Motor neuron (in vitro differentiated cells): Measurements from ENCODE around the gene XRN1. TPM values are rescaled to one million over a fixed set of nuclear protein-coding genes. Genes with fewer than 3 reads are reported as not detected.
"Not testable (repeated sequence)": the region's sequence is repeated elsewhere in the genome, so short reads cannot be mapped to it uniquely, and the experiment has no call there.

Source experiments
- ATAC-seq, 8 experiments: fragments of 200-7000 bp; cut with Tn5 transposase; replicated peaks in 6 of 8; 2 replicates each; pipeline ENCODE4 v1.8.0; 2021; ENCODE audit warnings: mild to moderate bottlenecking in 8 of 8, moderate library complexity in 8 of 8
- H3K27ac ChIP-seq, 2 donors: fragments of 250-450 bp; sonication (Bioruptor Pico); 2 replicates each; pipeline ENCODE4 v1.9.0; 2021; ENCODE audit warnings: antibody characterized with exemption in 2 of 2, mild to moderate bottlenecking in 2 of 2, moderate library complexity in 1 of 2
- H3K4me1 ChIP-seq, 2 donors: fragments of 250-450 bp; sonication (Bioruptor Pico); replicated peaks in 1 of 2; 2 replicates each; pipeline ENCODE4 v1.6.1; 2021; ENCODE audit warnings: antibody characterized with exemption in 2 of 2, mild to moderate bottlenecking in 2 of 2, moderate library complexity in 1 of 2
- H3K4me3 ChIP-seq, 5 donors: fragments of 250-450 bp; sonication (Bioruptor Pico); 2 replicates each; pipeline ENCODE4 v1.9.0; 2021; ENCODE audit warnings: antibody characterized with exemption in 5 of 5, mild to moderate bottlenecking in 5 of 5, moderate library complexity in 4 of 5
- WGBS, 10 experiments: fragments of 450-650 bp; shearing (Covaris generic); methylation state at CpG; one replicate each; pipeline ENCODE4 v1.0.0; 2022; 5-methylcytosine and 5-hydroxymethylcytosine counted together
- in situ Hi-C, 9 experiments: fragments of 400-800 bp; cut with MboI; loops; one replicate each; pipeline ENCODE4 v1.15.0; 2021; ENCODE audit warnings: low sequenced_read_pairs in 9 of 9, low pct_unique_long_range_greater_than_20kb in 2 of 9; ENCODE audit not compliant: unreplicated experiment in 9 of 9
- total RNA-seq, 8 experiments: library from RNA; unstranded; fragments of 300-600 nt; gene quantifications; 2 replicates each; pipeline versions ENCODE4 v1.2.3 to v1.2.4, GENCODE V29; 2022

XRN1 gene
- total RNA-seq, 8 experiments from 2014 or later = 19.3 to 82.4 (median 30.2) TPM

DNA sequence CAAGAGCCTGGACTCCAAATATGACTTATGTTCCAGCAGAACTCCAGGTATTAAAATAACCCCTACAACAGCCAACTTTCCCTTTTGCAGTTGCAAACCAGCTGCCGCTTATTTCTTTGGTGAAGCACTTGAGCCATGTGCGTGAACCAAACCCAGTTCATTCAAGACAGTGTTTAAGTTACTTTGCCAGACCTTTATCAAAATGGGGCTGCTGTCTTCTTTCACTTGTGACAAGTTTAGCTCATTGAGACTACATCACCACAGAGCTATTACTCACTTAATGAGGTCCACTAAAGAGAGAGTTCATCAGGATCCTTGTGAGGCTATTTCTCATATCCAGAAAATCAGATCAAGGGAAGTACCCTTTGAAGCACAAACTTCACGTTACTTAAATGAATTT lies 2.4 kb upstream of the XRN1 start:
- H3K4me1 ChIP-seq = peaks cover 8 to 10% of the 10 kb centered on the region in 2 donors
- no peak overlapping the region for H3K4me3 ChIP-seq
- 25 to 100% (median 100%) methylated on average over 1 to 3 of the region's 3 CpGs; no CpG with 5 or more reads in 2 of the 10 experiments for WGBS, 10 experiments
- in situ Hi-C loops = no loop called here
- no peak overlapping the region for H3K27ac ChIP-seq
- ATAC-seq = no peak

DNA sequence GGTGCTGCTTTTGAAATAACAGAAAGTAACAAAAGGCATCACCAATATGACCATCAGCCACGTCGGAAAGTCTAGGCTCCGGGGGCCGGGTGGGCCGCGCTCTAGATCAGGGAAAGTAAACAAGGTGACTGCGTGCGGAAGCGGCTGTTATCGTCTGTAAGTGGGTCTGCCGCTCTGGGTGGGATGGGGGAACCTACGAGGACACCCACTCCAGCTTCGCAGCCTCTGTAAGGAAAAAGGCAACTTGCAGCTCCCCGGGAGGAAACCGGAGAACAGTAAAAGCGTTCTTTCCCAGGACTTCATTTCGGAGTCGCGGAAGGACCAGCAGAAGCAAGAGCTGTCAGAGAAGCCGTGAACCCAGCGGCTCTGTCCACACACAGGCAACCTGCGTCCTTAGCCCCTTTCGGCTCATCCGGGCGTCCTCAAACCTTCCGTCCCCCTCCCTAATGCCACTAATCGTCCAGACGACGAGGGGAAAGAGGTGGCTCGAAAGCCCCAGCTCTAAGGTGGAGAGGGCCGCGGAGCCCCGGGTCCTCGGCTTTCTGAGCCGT lies 461 bp downstream of the XRN1 start:
- in situ Hi-C loops = no loop called here
- H3K27ac ChIP-seq = peak overlapping the region; percentile 85 to 89
- H3K4me3 ChIP-seq = peak overlapping the region; percentile 71 to 97 (median 92)
- H3K4me1 ChIP-seq = peaks cover 8 to 10% of the 10 kb centered on the region in 2 donors
- ATAC-seq = peak; percentile 42 to 64 (median 62)
- WGBS, 10 experiments = 0 to 10% (median 0%) methylated on average over 1 to 21 of the region's 35 CpGs; no CpG with 5 or more reads in 2 of the 10 experiments

DNA sequence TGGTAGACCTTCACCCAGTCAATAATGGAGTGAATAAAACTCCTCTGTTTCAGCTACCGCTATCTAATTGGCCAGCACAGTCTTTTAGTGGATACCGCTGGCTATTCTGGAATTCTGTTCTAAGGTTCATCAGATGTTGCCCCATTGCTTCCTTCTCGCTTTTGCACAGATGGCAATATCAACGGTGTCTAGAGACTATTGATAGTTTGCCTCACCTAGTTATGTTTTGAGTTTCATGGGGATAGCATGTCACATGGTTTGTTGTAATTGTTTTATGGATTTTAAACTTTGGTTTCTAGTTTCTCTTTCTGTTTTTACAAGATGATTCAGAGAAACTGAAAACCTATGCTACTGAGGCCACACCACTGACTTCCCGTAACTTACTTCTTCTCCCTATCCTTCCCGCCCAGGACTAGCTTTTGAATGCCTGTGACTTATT lies 2.0 kb downstream of the XRN1 start:
- H3K4me1 ChIP-seq = peaks cover 8 to 10% of the 10 kb centered on the region in 2 donors
- H3K27ac ChIP-seq = no peak overlapping the region
- peak in 2 of 8 experiments; percentile 18 to 39 for ATAC-seq
- WGBS, 10 experiments = 35 to 100% (median 87%) methylated on average over 1 to 6 of the region's 6 CpGs
- peak overlapping the region in 2 of 5 donors; percentile 92 to 95 for H3K4me3 ChIP-seq
- in situ Hi-C loops = no loop called here

DNA sequence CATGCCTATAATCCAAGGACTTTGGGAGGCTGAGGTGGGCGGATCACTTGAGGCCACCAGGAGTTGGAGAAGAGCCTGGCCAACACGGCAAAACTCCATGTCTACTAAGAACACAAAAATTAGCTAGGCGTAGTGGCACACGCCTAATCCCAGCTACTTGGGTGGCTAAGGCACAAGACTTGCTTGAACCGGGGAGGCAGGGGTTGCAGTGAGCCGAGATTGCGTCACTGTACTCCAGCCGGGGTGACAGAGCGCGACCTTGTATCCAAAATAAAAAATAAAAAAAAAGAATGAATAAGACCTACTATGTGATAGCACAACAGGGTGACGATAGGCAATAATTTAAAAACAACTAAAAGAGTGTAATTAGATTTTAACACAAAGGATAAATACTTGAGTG lies 3.5 kb downstream of the XRN1 start:
- no peak overlapping the region for H3K4me3 ChIP-seq
- no peak for ATAC-seq
- WGBS, 10 experiments = 86 to 100% (median 99%) methylated on average over 1 to 11 of the region's 11 CpGs; no CpG with 5 or more reads in 1 of the 10 experiments

DNA sequence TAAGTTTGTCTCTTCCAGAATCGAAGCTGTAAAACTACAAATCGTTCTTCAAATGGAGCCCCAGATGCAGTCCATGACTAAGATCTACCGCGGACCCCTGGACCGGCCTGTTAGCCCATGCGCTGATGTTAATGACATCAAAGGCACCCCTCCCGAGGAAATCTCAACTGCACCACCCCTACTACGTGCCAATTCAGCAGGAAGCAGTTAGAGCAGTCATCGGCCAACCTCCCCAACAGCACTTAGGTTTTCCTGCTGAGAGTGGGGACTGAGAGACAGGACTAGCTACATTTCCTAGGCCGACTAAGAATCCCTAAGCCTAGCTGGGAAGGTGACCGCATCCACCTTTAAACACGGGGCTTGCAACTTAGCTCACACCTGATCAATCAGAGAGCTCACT lies 4.8 kb downstream of the XRN1 start:
- WGBS, 10 experiments = 100% methylated on average over 1 of the region's 12 CpGs; no CpG with 5 or more reads in 8 of the 10 experiments
- H3K27ac ChIP-seq, ATAC-seq, in situ Hi-C loops, H3K4me3 ChIP-seq: not testable (repeated sequence)
- peaks cover 8 to 10% of the 10 kb centered on the region in 2 donors for H3K4me1 ChIP-seq

More for the DNA sequence above, 3.5 kb downstream of the XRN1 start:
- Histone ChIP-seq H3K4me1 (peaks cover 8 to 10% of the 10 kb centered on the region in 2 donors), H3K27ac (no peak overlapping the region)
- in situ Hi-C loops = no loop called here

DNA sequence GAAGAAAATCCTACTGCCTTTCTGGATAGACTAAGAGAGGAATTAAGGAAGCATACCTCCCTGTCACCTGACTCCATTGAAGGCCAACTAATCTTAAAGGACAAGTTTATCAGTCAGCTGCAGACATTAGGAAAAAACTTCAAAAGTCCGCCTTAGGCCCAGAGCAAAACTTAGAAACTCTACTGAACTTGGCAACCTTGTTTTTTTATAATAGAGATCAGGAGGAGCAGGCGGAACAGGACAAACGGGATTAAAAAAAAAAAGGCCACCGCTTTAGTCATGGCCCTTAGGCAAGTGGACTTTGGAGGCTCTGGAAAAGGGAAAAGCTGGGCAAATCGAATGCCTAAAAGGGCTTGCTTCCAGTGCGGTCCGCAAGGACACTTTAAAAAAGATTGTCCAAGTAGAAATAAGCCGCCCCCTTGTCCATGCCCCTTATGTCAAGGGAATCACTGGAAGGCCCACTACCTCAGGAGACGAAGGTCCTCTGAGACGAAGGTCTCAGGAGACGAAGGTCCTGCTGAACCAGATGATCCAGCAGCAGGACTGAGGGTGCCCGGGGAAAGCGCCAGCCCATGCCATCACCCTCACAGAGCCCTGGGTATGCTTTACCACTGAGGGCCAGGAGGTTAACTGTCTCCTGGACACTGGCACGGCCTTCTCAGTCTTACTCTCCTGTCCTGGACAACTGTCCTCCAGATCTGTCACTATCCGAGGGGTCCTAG lies 8.2 kb downstream of the XRN1 start:
- ATAC-seq, H3K27ac ChIP-seq, H3K4me1 ChIP-seq, H3K4me3 ChIP-seq, in situ Hi-C loops: not testable (repeated sequence)
- 75 to 100% (median 95%) methylated on average over 2 to 7 of the region's 15 CpGs for WGBS, 10 experiments

DNA sequence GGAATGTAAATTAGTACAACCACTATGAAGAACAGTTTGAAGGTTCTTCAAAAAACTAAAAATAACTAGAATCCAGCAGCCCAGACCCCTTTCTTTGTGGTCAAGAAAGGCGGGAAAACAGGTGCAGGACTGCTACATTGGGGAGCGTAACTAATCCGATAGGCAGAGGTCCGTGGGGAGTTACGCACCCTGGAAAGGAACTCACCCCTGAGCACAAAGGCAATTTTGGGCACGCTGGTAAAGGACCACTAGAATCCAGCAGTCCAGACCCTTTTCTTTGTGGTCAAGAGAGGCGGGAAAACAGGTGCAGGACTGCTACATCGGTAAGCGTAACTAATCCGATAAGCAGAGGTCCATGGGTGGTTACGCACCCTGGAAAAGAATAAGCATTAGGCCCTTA lies 9.7 kb downstream of the XRN1 start:
- H3K4me1 ChIP-seq, H3K4me3 ChIP-seq, H3K27ac ChIP-seq, ATAC-seq, in situ Hi-C loops: not testable (repeated sequence)
- 83 to 100% (median 100%) methylated on average over 1 to 10 of the region's 11 CpGs; no CpG with 5 or more reads in 3 of the 10 experiments for WGBS, 10 experiments

DNA sequence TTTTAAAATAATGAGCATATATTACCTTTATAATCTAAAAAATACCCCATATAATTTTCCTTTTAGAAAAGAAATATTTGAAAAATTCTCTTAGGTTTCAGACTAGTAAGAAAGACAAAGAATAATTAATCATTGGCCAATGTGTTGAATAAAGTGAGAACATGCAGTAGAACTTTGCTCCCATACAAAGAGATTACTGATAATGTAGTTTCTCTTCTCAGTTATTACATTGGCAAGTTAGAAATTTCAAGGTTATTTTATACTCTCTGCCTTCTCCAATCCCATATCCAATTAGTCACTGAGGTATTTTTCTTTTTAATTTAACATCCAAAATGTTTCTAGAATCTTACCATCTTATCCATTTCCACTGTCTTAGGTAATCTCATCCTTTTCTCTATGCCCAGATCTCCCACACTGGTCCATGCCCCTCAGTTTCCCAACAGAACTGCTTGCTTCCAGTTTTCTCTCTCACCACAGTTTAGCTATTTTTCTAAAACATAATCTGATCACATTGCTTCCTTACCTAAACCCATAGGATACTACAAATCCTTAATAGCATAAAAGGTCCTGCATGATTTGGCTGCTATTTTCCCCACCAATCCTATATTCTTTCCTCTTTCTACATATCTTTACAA lies 10.8 kb downstream of the XRN1 start:
- no peak for ATAC-seq
- Histone ChIP-seq H3K27ac (no peak overlapping the region), H3K4me1 (no peaks in the 10 kb centered on the region), H3K4me3 (no peak overlapping the region)
- in situ Hi-C loops = no loop called here

DNA sequence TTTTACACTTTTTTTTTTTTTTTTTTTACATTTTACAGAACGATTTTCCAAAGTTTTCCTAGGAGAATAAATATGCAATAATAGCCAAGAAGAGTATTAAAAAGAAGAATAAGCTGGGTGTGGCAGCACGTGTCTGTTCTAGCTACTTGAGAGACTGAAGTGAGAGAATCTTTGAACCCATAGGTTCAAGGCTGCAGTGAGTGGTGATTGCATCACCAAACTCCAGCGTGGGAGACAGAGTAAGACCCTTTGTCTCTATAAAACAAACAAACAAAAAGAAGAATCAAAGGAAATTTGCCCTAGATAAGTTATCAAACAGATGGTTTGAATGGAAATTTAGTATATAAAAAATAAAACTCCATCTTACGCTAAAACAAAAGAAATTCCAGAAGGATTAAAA lies 13.3 kb downstream of the XRN1 start:
- WGBS, 10 experiments = 62 to 85% (median 78%) methylated on average over 3 to 4 of the region's 4 CpGs
- in situ Hi-C loops = no loop called here
- H3K4me3 ChIP-seq = no peak overlapping the region
- no peaks in the 10 kb centered on the region for H3K4me1 ChIP-seq
- H3K27ac ChIP-seq = no peak overlapping the region
- no peak for ATAC-seq

DNA sequence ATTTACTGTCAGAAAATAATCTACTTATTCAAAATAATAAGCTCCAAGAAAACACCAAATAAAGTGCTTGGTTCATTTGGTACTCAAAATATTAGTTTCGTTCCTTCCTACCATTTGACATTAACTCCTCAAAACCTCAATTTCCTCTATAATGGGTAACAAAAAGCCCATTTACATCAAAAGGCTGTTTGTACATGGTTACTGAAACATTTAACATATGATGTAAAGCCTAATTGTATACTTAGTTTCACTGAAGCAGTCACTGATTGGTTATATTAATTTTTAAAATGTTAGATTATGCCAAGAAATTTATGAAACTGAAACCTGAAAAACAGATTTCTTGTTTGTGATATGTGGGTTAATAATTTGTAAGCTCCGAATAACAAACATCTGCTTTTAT lies 14.7 kb downstream of the XRN1 start:
- in situ Hi-C loops = no loop called here
- H3K27ac ChIP-seq = no peak overlapping the region
- H3K4me3 ChIP-seq = no peak overlapping the region
- 61 to 100% (median 83%) methylated on average over 1 to 2 of the region's 2 CpGs; no CpG with 5 or more reads in 1 of the 10 experiments for WGBS, 10 experiments
- no peaks in the 10 kb centered on the region for H3K4me1 ChIP-seq
- ATAC-seq = no peak

DNA sequence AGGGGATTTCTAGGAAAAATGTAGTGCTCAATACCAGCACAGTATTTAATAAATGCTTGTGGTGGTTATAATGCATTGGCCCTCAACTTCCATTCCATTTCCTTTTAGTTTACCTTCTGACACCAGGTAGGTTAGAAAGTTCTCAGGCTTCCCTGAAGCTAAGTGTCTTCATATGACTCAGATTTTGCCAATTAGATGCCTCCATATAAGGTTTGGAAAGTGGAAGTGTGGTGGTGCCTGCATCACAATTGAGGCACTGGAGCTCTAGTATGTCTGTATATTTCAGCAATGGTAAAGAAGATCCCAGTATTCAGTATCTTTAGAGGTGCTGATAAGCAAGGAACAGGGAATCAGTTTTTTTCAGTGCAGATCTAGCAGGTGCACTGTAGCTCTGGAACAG lies 18.3 kb downstream of the XRN1 start:
- in situ Hi-C loops = no loop called here
- no peak for ATAC-seq
- Histone ChIP-seq H3K27ac (no peak overlapping the region), H3K4me3 (no peak overlapping the region), H3K4me1 (no peaks in the 10 kb centered on the region)

DNA sequence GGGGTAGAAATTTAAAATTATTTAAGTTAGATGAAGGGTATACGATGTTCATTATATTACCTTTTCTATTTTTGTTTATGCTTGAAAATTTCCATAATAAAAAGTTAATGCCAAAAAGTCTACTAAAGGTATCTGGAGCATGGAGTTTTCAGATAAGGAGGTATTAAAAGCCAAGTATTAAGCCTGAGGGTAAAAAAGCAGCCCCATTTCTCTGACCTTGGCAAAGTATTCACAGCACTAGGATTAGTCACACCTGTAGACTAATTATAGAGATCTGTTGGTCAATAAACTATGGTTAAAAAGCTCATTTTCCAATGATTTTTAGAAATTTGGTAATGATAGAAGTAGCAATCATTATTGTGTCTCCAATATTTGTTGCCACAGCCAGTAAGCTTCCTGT lies 23.1 kb downstream of the XRN1 start:
- Histone ChIP-seq H3K4me3 (no peak overlapping the region), H3K27ac (no peak overlapping the region), H3K4me1 (no peaks in the 10 kb centered on the region)
- ATAC-seq = no peak
- WGBS, 10 experiments = 73 to 100% (median 97%) methylated on average over 1 of the region's 1 CpG; no CpG with 5 or more reads in 2 of the 10 experiments
- in situ Hi-C loops = no loop called here

DNA sequence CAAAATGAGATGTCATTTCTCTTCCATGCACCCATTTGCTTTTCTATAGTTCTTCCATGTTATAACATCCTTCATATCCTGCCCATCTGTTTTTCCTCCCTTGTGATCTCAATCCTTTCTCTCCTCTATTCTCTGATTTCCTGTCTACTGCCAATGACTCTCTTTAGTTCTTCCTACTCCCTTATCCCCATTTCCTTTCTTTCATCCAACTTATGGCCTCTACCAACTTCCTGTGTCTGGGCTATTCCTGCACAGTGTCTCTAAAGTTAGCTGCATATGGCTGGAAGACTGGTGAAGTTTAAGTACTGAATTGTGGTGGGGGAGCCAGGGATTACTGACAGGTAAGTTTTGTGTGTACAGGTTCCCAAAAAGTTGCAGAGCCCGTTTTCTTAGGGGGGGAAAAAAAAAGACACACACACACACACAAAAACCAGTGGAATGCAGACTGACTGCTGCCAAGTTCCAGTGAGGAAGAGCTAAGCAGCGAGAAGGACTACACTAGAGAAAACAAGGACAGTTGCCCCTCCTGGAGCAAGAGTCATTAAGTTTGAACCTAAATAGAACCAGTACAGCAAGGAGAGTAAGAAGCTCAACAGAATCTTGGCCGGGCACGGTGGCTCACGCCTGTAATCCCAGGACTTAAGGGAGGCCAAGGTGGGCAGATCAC lies 28.8 kb downstream of the XRN1 start:
- WGBS, 10 experiments = 75 to 100% (median 93%) methylated on average over 1 to 4 of the region's 5 CpGs; no CpG with 5 or more reads in 4 of the 10 experiments
- in situ Hi-C loops = no loop called here
- no peak overlapping the region for H3K4me3 ChIP-seq

More for the DNA sequence above, 28.8 kb downstream of the XRN1 start:
- no peak for ATAC-seq
- H3K27ac ChIP-seq = no peak overlapping the region
- H3K4me1 ChIP-seq = no peaks in the 10 kb centered on the region
